A673 (cell line): Measurements from ENCODE around the gene C10orf62.

Experiments used
- EZH2 ChIP-seq: fragments of 200-600 bp; sonication (generic); IDR thresholded peaks from 2 replicates; pipeline ENCODE4 v1.6.1; 2017; ENCODE audit warnings: borderline replicate concordance, low read depth, mild to moderate bottlenecking, mixed read lengths, antibody characterized with exemption, low read length; ENCODE audit not compliant: poor library complexity, severe bottlenecking
- TF ChIP-seq, protein P1 (sequence below): fragments of 300-800, 200-600 bp; sonication (generic); conservative IDR thresholded peaks from 2 replicates; pipeline ENCODE4 v1.5.1; 2017; ENCODE audit warnings: low read depth, mild to moderate bottlenecking, antibody characterized with exemption, low read length, moderate library complexity, mixed read lengths

GRCh38 chr10:97618285-97618684 lies 28.8 kb downstream of the C10orf62 start:
- TF ChIP-seq, protein P1, sequence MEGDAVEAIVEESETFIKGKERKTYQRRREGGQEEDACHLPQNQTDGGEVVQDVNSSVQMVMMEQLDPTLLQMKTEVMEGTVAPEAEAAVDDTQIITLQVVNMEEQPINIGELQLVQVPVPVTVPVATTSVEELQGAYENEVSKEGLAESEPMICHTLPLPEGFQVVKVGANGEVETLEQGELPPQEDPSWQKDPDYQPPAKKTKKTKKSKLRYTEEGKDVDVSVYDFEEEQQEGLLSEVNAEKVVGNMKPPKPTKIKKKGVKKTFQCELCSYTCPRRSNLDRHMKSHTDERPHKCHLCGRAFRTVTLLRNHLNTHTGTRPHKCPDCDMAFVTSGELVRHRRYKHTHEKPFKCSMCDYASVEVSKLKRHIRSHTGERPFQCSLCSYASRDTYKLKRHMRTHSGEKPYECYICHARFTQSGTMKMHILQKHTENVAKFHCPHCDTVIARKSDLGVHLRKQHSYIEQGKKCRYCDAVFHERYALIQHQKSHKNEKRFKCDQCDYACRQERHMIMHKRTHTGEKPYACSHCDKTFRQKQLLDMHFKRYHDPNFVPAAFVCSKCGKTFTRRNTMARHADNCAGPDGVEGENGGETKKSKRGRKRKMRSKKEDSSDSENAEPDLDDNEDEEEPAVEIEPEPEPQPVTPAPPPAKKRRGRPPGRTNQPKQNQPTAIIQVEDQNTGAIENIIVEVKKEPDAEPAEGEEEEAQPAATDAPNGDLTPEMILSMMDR = no peak
- no peak for TF ChIP-seq EZH2
